Measurements from ENCODE around the gene PCDHGA9.
"Not testable (repeated sequence)": the region's sequence is repeated elsewhere in the genome, so short reads cannot be mapped to it uniquely, and the experiment has no call there.

PCDHGA9 gene

DNA sequence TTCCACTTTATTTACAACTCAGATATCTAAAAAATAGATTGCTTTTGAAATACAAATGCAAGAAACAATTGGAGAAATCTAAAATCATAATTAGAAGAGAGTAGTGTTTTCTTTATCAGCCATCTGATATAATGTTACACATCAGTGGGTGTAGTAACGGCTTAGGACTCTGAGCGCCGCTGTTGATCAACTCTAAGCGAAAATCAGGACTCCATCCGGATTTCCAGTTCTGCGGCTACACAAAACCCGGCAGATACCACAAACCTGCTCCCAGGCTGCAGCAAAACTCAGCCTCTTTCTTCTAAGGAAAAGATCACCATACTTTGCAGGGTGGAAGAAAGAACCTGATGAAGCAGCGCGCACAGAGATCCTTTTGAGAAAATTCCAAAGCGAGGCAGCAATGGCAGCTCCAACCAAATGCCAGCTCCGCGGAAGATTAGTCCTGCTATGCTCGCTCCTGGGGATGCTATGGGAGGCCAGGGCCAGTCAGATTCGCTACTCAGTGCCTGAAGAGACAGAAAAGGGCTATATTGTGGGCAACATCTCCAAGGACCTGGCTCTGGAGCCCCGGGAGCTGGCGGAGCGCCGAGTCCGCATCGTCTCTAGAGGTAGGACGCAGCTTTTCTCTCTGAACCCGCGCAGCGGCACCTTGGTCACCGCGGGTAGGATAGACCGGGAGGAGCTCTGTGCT is at the start of gene PCDHGA9:
TSS of gene PCDHGA9 (plus strand) at position 226 of the 691 bp plus-strand sequence. CDS start at position 401, 175 bp downstream.
- peak in 1 of 2 experiments; percentile 15 for DNase-seq

DNA sequence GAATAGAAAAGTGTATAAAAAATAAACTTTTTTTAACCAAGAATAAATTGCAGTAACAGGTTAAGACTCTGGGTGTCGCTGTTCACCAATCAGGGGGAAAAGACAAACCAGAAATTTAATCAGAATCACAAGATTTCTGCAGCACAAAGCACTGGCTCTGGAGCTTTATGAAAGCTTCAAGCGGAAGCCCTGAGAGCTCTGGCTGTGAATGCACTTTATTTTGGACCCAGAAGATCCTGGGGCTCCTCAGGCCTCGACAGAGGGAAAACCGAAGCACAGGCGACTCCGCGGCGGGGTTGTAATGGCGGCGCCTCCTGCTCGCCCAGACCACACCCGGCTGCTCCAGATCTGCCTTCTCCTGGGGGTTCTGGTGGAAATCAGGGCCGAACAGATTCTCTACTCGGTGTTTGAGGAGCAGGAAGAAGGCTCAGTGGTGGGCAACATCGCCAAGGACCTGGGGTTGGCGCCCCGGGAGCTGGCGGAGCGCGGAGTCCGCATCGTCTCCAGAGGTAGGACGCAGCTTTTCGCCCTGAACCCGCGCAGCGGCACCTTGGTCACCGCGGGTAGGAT is 47.6 kb upstream of the PCDHGA9 start, which contains the start of gene PCDHGA4:
TSS of gene PCDHGA4 (plus strand) at position 122 of the 570 bp plus-strand sequence. CDS start at position 209, 87 bp downstream.
- no peak for DNase-seq

DNA sequence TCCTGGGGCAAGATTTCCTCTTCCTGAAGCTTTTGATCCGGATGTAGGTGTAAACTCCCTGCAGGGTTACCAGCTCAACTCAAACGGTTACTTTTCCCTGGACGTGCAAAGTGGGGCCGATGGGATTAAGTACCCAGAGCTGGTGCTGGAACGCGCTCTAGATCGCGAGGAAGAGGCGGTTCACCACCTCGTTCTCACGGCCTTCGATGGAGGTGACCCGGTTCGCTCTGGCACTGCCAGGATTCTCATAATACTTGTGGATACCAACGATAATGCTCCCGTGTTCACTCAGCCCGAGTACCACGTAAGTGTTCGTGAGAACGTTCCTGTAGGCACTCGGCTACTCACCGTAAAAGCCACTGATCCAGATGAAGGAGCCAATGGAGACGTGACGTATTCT is 46.9 kb upstream of the PCDHGA9 start:
- DNase-seq: no peak

DNA sequence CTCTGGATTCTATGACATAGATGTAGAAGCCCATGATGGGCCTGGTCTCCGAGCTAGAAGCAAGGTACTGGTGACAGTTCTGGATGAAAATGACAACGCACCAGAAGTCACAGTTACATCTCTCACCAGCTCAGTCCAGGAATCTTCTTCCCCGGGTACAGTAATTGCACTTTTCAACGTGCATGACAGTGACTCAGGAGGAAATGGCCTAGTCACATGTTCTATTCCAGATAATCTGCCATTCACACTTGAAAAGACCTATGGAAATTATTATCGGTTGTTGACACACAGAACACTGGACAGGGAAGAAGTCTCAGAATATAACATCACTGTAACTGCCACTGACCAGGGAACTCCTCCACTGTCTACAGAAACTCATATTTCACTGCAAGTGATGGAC is 46.4 kb upstream of the PCDHGA9 start:
- DNase-seq: no peak

DNA sequence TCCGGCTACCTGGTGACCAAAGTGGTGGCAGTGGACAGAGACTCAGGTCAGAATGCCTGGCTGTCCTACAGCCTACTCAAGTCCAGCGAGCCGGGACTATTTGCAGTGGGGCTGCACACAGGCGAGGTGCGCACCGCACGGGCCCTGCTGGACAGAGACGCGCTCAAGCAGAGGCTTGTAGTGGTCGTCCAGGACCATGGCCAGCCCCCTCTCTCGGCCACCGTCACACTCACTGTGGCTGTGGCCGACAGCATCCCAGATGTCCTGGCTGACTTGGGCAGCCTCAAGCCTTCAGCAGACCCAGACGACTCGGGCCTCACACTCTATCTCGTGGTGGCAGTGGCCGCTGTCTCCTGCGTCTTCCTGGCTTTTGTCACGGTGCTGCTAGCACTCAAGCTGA is 45.6 kb upstream of the PCDHGA9 start:
- DNase-seq: no peak

DNA sequence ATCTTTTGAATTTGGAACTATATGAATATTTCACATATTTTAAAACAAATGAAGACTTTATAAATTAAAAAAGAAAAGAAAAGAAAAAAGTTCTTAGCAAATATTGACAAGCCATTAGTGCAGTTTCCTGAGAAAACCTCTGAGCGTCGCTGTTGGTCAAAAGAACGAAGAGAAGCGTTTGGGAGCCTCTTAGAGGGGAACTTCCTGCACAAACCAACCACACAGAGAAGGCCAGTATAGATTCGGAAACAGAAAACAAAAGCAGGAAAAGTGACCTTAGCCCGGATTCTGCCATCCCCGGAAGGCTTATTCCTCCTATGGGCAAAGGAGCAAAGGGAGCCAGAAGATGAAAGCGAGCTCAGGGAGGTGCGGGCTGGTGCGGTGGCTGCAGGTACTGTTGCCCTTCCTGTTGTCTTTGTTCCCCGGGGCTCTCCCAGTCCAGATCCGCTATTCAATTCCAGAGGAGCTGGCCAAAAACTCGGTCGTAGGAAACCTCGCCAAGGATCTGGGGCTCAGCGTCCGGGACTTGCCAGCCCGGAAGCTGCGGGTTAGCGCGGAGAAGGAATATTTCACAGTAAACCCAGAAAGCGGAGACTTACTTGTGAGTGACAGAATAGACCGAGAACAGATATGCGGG is 42.7 kb upstream of the PCDHGA9 start, which contains the start of gene PCDHGB2:
TSS of gene PCDHGB2 (plus strand) at position 205 of the 637 bp plus-strand sequence. CDS start at position 347, 142 bp downstream.
- DNase-seq: peak; percentile 41 to 54

DNA sequence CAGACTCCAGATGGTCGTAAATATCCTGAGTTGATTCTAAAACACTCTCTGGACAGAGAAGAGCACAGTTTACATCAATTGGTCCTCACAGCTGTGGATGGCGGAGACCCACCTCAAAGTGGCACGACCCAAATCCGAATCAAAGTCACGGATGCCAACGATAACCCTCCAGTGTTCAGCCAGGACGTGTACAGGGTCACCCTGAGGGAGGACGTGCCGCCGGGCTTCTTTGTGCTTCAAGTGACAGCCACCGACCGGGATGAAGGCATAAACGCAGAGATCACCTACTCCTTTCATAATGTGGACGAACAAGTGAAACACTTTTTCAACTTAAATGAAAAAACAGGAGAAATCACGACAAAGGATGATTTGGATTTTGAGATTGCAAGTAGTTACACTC is 41.9 kb upstream of the PCDHGA9 start:
- no peak for DNase-seq

DNA sequence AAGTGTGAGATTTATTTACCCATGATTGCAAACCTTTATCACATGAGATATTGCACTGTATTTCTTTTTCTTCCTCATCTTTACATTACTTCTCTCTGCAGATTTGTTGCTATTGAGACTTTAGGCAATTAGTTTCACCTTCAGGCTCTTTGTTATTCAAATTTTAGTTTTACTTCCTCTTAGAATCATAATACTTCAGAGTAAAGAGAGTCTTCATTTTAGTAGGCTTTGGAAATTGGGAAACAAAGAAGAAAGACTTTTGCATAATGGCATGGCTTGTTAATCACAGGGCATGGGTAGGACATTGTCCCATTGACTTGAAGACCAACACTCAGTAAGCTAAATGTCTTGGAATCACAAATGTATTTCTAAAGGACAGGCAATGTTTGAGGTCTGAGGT is 39.9 kb upstream of the PCDHGA9 start:
- DNase-seq: no peak

DNA sequence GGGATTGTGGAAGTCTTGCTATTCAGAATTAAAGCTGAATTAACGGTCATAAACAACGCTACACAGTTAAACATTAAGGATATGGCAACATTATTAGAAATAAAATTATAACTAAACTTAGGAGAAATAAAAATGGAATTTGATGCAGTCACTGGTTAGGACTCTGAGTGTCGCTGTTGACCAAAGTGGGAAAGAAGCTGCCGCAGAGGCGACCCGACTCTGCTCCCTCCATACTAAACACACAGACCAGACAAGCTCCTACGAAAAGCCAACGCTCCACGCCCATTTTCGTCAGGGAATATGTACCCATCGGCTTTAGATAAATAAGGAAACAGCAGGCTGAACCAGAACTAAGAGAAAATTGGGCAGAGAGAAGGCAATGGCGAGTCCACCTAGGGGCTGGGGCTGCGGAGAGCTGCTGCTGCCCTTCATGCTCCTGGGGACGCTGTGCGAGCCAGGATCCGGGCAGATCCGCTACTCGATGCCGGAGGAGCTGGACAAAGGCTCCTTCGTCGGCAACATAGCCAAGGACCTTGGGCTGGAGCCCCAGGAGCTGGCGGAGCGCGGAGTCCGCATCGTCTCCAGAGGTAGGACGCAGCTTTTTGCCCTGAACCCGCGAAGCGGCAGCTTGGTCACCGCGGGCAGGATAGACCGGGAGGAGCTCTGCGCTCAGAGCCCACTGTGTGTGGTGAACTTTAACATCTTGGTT is 38.5 kb upstream of the PCDHGA9 start, which contains the start of gene PCDHGA5:
TSS of gene PCDHGA5 (plus strand) at position 211 of the 709 bp plus-strand sequence. CDS start at position 380, 169 bp downstream.
- DNase-seq: no peak

DNA sequence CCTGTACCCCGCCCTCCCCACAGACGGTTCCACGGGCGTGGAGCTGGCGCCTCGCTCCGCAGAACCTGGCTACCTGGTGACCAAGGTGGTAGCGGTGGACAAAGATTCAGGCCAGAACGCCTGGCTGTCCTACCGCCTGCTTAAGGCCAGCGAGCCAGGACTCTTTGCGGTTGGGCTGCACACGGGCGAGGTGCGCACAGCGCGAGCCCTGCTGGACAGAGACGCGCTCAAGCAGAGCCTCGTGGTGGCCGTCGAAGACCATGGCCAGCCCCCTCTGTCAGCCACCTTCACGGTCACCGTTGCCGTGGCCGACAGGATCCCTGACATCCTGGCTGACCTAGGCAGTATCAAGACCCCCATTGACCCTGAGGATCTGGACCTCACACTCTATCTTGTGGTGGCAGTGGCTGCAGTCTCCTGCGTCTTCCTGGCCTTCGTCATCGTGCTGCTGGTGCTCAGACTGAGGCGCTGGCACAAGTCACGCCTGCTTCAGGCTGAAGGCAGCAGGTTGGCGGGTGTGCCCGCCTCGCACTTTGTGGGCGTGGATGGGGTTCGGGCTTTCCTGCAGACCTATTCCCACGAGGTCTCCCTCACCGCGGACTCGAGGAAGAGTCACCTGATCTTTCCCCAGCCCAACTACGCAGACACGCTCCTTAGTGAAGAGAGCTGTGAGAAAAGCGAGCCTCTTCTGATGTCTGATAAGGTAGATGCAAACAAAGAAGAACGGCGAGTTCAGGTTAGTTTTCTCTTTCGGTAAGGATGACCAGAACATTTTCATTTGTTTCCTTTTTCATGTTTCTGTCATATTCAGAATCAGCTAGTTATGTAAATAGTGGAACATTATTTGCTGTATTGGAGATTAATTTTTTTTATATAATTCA is 36.3 kb upstream of the PCDHGA9 start:
- no peak for DNase-seq

DNA sequence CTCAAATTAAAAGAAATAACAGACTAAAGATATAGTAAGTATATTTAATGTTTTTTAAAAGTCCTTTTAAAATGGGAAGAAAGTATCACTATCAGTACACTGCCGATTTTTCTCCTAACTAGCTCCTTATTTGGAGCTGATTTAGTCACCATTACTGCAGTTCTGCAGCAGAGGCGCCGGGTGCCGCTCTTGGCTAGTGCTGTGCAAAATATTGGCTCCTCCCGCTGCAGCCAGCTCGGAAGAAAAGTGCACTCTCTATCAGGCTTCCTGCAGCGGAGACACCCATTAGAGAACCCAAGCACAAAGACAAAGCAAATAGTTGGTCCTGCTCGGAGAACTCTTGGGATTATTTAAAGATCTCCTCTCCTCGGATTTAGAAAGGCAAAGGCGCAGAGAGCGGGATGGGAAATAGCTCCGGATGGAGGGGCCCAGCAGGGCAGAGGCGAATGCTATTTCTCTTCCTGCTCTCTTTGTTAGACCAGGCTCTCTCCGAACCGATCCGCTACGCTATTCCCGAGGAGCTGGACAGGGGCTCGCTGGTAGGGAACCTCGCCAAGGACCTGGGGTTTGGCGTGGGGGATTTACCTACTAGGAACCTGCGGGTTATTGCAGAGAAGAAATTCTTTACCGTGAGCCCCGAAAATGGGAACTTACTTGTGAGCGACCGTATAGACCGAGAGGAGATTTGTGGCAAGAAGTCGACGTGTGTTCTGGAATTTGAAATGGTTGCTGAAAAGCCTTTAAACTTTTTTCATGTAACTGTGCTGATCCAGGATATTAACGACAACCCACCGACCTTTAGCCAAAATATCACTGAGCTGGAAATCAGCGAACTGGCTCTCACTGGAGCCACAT is 32.4 kb upstream of the PCDHGA9 start, which contains the start of gene PCDHGB3:
TSS of gene PCDHGB3 (plus strand) at position 249 of the 855 bp plus-strand sequence. CDS start at position 402, 153 bp downstream.
- DNase-seq: no peak

DNA sequence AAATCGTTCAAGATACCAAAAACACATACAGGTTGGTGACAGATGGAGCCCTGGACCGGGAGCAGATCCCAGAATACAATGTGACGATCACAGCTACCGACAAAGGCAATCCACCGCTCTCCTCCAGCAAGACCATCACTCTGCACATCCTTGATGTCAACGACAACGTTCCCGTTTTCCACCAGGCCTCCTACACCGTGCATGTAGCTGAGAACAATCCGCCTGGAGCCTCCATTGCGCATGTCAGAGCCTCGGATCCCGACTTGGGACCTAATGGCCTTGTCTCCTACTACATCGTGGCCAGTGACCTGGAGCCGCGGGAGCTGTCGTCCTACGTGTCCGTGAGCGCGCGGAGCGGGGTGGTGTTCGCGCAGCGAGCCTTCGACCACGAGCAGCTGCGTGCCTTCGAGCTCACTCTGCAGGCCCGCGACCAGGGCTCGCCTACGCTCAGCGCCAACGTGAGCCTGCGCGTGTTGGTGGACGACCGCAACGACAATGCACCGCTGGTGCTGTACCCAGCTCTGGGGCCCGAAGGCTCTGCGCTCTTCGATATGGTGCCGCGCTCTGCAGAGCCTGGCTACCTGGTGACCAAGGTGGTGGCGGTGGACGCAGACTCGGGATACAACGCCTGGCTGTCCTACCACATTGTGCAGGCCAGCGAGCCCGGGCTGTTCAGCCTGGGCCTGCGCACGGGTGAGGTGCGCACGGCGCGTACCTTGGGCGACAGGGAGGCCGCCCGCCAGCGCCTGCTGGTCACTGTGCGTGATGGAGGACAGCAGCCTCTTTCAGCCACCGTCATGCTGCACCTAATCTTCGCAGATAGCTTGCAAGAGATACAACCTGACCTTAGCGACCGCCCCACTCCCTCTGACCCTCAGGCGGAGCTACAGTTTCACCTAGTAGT is 30.8 kb upstream of the PCDHGA9 start:
- no peak for DNase-seq

DNA sequence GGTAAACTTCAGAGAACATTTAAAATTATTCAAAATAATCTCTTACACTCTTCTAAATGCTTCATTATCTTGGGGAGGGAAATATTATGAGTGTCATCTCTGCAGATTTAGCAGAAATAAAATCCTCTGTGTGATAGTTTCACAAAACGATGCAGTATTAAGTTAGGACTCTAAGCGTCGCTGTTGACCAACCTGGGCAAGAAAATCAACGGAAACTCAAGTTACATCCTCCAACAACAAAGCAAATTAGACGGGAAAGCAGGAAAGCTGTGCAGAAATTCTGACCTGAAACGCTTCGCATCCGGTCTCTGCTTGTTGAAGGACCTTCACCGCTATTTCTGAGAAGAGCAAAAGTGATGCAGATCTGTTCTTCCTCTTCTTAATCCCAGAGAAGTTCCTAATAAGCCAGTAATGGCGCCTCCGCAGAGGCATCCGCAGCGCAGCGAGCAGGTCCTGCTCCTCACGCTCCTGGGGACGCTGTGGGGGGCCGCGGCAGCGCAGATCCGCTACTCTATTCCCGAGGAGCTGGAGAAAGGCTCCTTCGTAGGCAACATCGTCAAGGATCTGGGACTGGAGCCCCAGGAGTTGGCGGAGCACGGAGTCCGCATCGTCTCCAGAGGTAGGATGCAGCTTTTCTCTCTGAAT is 28.8 kb upstream of the PCDHGA9 start, which contains the start of gene PCDHGA6:
TSS of gene PCDHGA6 (plus strand) at position 219 of the 645 bp plus-strand sequence. CDS start at position 412, 193 bp downstream.
- no peak for DNase-seq

DNA sequence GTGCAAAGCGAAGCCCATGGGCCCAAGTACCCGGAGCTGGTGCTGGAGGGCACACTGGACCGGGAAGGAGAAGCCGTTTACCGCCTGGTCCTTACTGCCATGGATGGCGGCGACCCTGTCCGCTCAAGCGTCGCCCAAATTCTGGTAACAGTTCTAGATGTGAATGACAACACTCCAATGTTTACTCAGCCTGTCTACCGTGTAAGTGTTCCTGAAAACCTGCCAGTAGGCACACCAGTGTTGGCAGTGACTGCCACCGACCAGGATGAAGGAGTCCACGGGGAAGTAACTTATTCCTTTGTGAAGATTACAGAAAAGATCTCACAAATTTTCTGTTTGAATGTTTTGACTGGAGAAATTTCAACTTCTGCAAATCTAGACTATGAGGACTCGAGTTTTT is 28.0 kb upstream of the PCDHGA9 start:
- no peak for DNase-seq

DNA sequence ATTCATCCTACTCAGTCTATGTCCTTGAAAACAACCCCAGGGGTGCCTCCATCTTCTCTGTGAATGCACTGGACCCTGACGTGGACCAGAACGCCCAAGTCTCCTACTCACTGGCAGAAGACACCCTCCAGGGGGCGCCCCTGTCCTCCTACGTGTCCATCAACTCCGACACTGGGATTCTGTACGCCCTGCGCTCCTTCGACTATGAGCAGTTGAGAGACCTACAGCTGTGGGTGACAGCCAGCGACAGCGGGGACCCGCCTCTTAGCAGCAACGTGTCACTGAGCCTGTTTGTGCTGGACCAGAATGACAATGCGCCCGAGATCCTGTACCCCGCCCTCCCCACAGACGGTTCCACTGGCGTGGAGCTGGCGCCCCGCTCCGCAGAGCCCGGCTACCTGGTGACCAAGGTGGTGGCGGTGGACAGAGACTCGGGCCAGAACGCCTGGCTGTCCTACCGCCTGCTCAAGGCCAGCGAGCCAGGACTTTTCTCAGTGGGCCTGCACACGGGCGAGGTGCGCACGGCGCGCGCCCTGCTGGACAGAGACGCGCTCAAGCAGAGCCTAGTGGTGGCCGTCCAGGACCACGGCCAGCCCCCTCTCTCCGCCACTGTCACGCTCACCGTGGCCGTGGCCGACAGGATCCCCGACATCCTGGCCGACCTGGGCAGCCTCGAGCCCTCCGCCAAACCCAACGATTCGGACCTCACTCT is 27.0 kb upstream of the PCDHGA9 start:
- not testable (repeated sequence) for DNase-seq

DNA sequence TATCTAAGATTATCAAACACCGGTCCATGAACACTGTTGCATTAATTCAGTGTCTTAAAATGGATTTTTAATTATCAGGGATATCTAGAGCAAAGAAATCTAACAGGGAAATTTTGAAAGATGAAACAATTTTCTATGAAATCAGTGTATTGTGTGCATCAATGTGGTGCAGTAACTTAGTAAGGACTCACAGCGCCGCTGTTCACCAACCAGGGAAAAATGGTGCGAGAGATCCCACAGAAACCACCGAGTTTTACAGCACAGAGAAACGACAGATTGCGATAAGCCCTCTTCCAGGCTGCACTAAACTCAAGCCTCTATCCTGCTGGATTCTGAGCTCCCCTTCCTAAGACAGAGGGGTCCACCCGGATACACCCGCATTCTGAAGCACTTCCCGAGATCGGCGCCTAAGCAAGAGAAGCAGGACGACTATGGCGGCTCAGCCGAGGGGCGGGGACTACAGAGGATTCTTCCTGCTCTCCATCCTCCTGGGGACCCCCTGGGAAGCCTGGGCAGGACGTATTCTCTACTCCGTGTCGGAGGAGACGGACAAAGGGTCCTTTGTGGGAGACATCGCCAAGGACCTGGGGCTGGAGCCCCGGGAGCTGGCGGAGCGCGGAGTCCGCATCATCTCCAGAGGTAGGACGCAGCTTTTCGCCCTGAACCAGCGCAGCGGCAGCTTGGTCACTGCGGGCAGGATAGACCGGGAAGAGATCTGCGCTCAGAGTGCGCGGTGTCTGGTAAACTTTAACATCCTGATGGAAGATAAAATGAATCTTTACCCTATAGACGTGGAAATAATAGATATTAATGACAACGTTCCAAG is 19.9 kb upstream of the PCDHGA9 start, which contains the start of gene PCDHGA7:
TSS of gene PCDHGA7 (plus strand) at position 274 of the 826 bp plus-strand sequence. CDS start at position 432, 158 bp downstream.
- no peak for DNase-seq

DNA sequence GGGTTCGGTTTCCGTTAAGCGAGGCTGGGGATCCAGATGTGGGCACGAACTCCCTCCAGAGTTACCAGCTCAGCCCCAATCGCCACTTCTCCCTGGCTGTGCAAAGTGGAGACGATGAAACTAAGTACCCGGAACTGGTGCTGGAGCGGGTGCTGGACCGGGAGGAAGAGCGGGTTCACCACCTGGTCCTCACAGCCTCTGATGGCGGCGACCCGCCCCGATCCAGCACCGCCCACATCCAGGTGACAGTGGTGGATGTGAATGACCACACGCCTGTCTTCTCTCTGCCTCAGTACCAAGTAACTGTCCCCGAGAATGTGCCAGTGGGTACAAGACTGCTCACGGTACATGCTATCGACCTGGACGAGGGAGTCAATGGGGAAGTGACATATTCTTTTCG is 19.2 kb upstream of the PCDHGA9 start:
- no peak for DNase-seq
